Trophoblast cell (in vitro differentiated cells and primary cell): Measurements from ENCODE around the gene PKP3.

Experiments used
- DNase-seq, 2 donors: peaks; one replicate each; pipeline ENCODE4 v3.0.0-alpha.2; 2016
- H2AFZ ChIP-seq: 2 replicates; pipeline ENCODE4 v1.6.1; 2013; ENCODE audit warnings: low read length, moderate library complexity, mild to moderate bottlenecking; ENCODE audit not compliant: insufficient read depth, poor library complexity
- H2AK5ac ChIP-seq: 2 replicates; pipeline ENCODE4 v1.6.1; 2013; ENCODE audit warnings: mild to moderate bottlenecking, low read length
- H2BK120ac ChIP-seq: 2 replicates; pipeline ENCODE4 v1.6.1; 2013; ENCODE audit warnings: low read length, mild to moderate bottlenecking, moderate library complexity; ENCODE audit not compliant: insufficient read depth, poor library complexity
- H2BK12ac ChIP-seq: 2 replicates; pipeline ENCODE4 v1.6.1; 2013; ENCODE audit warnings: mild to moderate bottlenecking, low read length, moderate library complexity
- H2BK5ac ChIP-seq: 2 replicates; pipeline ENCODE4 v1.6.1; 2013; ENCODE audit warnings: low read length, low read depth, moderate library complexity, mild to moderate bottlenecking; ENCODE audit not compliant: poor library complexity
- H3K14ac ChIP-seq: 2 replicates; pipeline ENCODE4 v1.6.1; 2013; ENCODE audit warnings: mild to moderate bottlenecking, low read length
- H3K18ac ChIP-seq: 2 replicates; pipeline ENCODE4 v1.6.1; 2013; ENCODE audit warnings: mild to moderate bottlenecking, low read length
- H3K23ac ChIP-seq: 2 replicates; pipeline ENCODE4 v1.6.1; 2013; ENCODE audit warnings: low read length
- H3K27ac ChIP-seq: 2 replicates; pipeline ENCODE4 v1.5.1; 2013; ENCODE audit warnings: low read depth, mild to moderate bottlenecking, inconsistent platforms, low read length, moderate library complexity
- H3K27me3 ChIP-seq: 2 replicates; pipeline ENCODE4 v1.6.1; 2013; ENCODE audit warnings: inconsistent platforms, mild to moderate bottlenecking, low read length, moderate library complexity; ENCODE audit not compliant: insufficient read depth
- H3K36me3 ChIP-seq, 2 experiments: 1 replicate in 1 of 2; 2 replicates in 1 of 2; pipeline ENCODE4 v1.6.1; 2013; ENCODE audit warnings: low read length in 2 of 2, mild to moderate bottlenecking in 2 of 2, moderate library complexity in 1 of 2; ENCODE audit not compliant: insufficient read depth in 2 of 2, control insufficient read depth in 1 of 2
- H3K4ac ChIP-seq: 2 replicates; pipeline ENCODE4 v1.6.1; 2013; ENCODE audit warnings: low read depth, mild to moderate bottlenecking, low read length, moderate library complexity
- H3K4me1 ChIP-seq, 2 experiments: 1 replicate in 1 of 2; 2 replicates in 1 of 2; pipeline ENCODE4 v1.6.1; 2013; ENCODE audit warnings: low read length in 2 of 2, mild to moderate bottlenecking in 2 of 2, moderate library complexity in 1 of 2; ENCODE audit not compliant: insufficient read depth in 2 of 2, control insufficient read depth in 1 of 2
- H3K4me2 ChIP-seq: 2 replicates; pipeline ENCODE4 v1.6.1; 2013; ENCODE audit warnings: inconsistent platforms, mild to moderate bottlenecking, low read length, moderate library complexity
- H3K4me3 ChIP-seq: 2 replicates; pipeline ENCODE4 v1.5.1; 2013; ENCODE audit warnings: mild to moderate bottlenecking, low read depth, low read length, inconsistent platforms
- H3K79me1 ChIP-seq: one replicate; pipeline ENCODE4 v1.6.1; 2013; ENCODE audit warnings: low read length
- H3K79me2 ChIP-seq: 2 replicates; pipeline ENCODE4 v1.6.1; 2013; ENCODE audit warnings: low read length, mild to moderate bottlenecking; ENCODE audit not compliant: control insufficient read depth, insufficient read depth, poor library complexity
- H3K9ac ChIP-seq: 2 replicates; pipeline ENCODE4 v1.6.1; 2013; ENCODE audit warnings: mild to moderate bottlenecking, low read length
- H3K9me3 ChIP-seq: 2 replicates; pipeline ENCODE4 v1.6.1; 2013; ENCODE audit warnings: low read depth, mild to moderate bottlenecking, control low read depth, inconsistent platforms, low read length; ENCODE audit not compliant: insufficient read depth
- H4K12ac ChIP-seq: 2 replicates; pipeline ENCODE4 v1.6.1; 2013; ENCODE audit warnings: low read depth, mild to moderate bottlenecking, low read length, moderate library complexity
- H4K8ac ChIP-seq: 2 replicates; pipeline ENCODE4 v1.6.1; 2013; ENCODE audit warnings: low read depth, mild to moderate bottlenecking, low read length, moderate library complexity
- H4K91ac ChIP-seq: one replicate; pipeline ENCODE4 v1.6.1; 2013; ENCODE audit warnings: low read depth, mild to moderate bottlenecking, low read length, moderate library complexity
- WGBS: extraction: QIAGEN DNeasy Blood & Tissue Kit; methylation state at CpG from one replicate; pipeline ENCODE4 v1.1.7; 2013; ENCODE audit warnings: missing lambda C conversion rate; ENCODE audit not compliant: insufficient read length, insufficient coverage; ENCODE audit errors: extremely low coverage; 5-methylcytosine and 5-hydroxymethylcytosine counted together

PKP3 gene

DNA sequence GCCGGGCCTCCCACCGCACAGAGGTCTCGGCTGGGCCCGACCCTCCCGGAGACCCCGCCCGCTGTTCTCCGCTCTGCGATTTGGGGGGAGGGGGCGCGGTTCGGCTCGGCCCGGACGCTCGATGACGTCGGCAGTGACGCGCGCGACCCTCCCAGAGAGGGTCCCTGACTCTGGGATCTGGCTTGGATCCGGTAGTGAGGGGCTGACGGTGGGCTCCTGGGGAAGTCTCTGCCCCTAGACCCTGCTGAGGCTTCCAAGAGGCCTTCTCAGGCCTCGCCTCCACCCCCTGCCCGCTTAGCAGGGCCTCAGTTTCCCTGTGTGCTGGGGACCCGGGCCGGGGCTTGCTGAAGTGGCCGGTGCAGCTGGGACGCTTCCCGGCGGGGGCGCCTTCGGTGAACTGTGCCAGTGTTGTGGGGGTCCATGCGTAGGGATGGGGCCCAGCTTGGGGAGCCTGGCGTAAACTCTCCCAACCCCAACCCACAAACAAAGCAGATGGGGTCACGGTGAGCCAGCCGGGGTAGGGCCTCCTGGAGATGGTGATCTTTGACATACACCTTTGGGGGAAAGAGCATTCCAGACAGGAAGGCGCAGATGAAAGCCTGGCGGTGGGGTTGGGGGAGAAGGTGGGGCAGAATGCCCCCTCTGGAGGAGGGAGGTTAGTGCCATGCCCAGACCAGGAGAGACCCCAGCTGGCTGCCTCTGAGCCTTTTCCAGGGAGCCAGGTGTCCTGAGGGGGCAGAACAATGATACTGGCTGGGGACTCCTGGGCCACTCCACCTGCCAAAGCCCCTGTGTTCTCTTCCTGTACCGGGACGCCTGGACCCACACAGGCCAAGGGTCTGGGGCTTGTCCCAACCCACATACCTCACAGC, 23.7 kb upstream of the PKP3 start:
- H3K23ac ChIP-seq: no peak overlapping the region
- H2AFZ ChIP-seq: peak overlapping the region; percentile 54
- peaks cover 4% of the 10 kb centered on the region for H3K79me1 ChIP-seq
- peak overlapping the region; percentile 29 for H4K91ac ChIP-seq
- peak overlapping the region; percentile 16 for H3K14ac ChIP-seq
- peak overlapping the region; percentile 30 for H3K4ac ChIP-seq
- no CpG with 5 or more reads among the region's 42 CpGs for WGBS
- H4K8ac ChIP-seq: peak overlapping the region; percentile 54
- H2BK12ac ChIP-seq: no peak overlapping the region
- H3K9ac ChIP-seq: peak overlapping the region; percentile 20
- H3K36me3 ChIP-seq: peaks cover 10 to 12% of the 10 kb centered on the region in 2 experiments
- H4K12ac ChIP-seq: peak overlapping the region; percentile 47
- H2BK120ac ChIP-seq: peak overlapping the region; percentile 14
- H3K4me2 ChIP-seq: peak overlapping the region; percentile 58
- peak overlapping the region; percentile 30 for H2AK5ac ChIP-seq
- H3K9me3 ChIP-seq: no peaks in the 10 kb centered on the region
- H3K4me1 ChIP-seq: peaks cover 13 to 16% of the 10 kb centered on the region in 2 experiments
- peak overlapping the region; percentile 66 for H3K4me3 ChIP-seq
- no peaks in the 10 kb centered on the region for H3K79me2 ChIP-seq
- no peak overlapping the region for H3K27ac ChIP-seq
- no peak overlapping the region for H2BK5ac ChIP-seq
- H3K18ac ChIP-seq: peak overlapping the region; percentile 43
- DNase-seq: no peak
- H3K27me3 ChIP-seq: no peaks in the 10 kb centered on the region

DNA sequence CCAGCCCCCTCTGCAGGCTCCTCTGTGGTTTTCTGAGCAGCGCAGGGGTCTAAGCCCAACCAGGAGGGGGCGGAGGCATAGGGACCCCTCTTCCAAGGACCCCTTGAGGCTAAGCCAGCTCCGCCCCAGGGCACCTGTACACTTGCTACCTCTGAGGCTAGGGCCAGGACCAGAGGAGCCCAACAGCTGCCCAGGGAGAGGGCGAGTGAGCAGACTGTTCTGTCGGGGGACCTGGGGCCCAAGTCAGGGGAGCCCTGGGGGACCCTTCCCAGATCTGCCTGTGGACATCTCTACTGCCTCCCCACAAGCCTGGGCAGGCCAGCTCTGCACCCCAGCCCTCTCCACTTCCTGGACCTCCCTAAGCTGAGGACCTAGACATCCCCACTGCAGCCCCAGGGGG, 23.0 kb upstream of the PKP3 start:
- Histone ChIP-seq H3K23ac (no peak overlapping the region), H3K4me2 (no peak overlapping the region), H3K14ac (no peak overlapping the region), H3K9ac (no peak overlapping the region), H4K8ac (no peak overlapping the region), H3K4me3 (no peak overlapping the region), H2BK12ac (no peak overlapping the region), H3K4ac (no peak overlapping the region), H3K18ac (no peak overlapping the region), H3K79me2 (no peaks in the 10 kb centered on the region), H3K36me3 (peaks cover 14 to 18% of the 10 kb centered on the region in 2 experiments), H4K91ac (no peak overlapping the region), H3K27ac (no peak overlapping the region), H2BK120ac (no peak overlapping the region), H3K79me1 (peaks cover 4% of the 10 kb centered on the region), H4K12ac (no peak overlapping the region), H2AFZ (no peak overlapping the region), H3K4me1 (peaks cover 13 to 16% of the 10 kb centered on the region in 2 experiments), H2BK5ac (no peak overlapping the region), H2AK5ac (no peak overlapping the region), H3K9me3 (no peaks in the 10 kb centered on the region), H3K27me3 (no peaks in the 10 kb centered on the region)
- no peak for DNase-seq
- WGBS: no CpG with 5 or more reads among the region's 5 CpGs

DNA sequence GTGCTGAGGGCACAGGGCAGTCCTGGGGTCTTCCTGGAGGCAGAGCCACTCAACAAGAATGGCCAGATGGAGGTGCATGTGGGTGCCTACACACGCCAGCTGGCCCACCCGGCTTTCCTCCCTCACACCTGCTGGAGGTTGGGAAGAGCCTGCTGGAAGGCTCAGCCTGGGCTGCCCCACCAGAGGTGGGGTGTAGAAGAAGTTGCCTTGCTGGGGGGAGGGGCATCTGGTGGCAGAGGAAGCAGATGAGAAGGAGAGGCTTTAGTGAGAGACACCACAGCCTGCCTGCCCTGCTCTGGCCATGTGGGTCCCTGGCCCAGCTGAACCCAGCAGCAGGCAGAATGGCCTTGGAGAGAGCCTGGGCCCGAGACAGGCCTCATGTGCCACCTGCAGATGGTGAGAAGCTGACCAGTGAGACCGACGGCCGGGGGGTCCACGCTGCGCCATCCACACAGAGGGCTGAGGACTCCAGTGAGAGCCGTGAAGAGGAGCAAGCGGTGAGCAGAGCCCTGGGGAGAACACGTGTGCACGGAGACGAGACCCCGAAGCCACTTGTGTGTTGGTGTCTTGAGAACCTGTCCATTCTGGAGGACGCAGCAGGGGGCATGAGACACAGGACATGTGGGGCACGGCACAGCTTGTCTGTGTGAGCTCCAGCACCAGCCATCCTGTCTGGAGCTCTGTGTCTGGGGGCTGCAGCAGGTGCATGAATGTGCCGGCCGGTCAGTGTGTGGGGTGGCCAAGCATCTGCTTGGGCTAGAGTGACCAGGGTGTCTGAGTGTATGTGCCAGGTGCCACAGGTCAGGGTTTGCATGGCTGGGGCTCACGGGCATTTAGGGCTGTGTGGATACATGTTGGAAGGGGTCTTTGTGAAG, 22.1 kb upstream of the PKP3 start:
- Histone ChIP-seq H3K27me3 (no peaks in the 10 kb centered on the region), H3K27ac (no peak overlapping the region), H4K8ac (no peak overlapping the region), H2BK5ac (no peak overlapping the region), H3K4me2 (no peak overlapping the region), H3K4me3 (no peak overlapping the region), H3K18ac (no peak overlapping the region), H4K12ac (no peak overlapping the region), H2AK5ac (no peak overlapping the region), H3K9me3 (no peaks in the 10 kb centered on the region), H2BK12ac (no peak overlapping the region), H3K79me1 (peaks cover 4% of the 10 kb centered on the region), H2BK120ac (no peak overlapping the region), H2AFZ (no peak overlapping the region), H3K23ac (no peak overlapping the region), H4K91ac (no peak overlapping the region), H3K4me1 (peaks cover 13 to 16% of the 10 kb centered on the region in 2 experiments), H3K4ac (no peak overlapping the region), H3K9ac (no peak overlapping the region), H3K36me3 (peaks cover 14 to 21% of the 10 kb centered on the region in 2 experiments), H3K79me2 (no peaks in the 10 kb centered on the region), H3K14ac (no peak overlapping the region)
- no CpG with 5 or more reads among the region's 19 CpGs for WGBS
- no peak for DNase-seq

DNA sequence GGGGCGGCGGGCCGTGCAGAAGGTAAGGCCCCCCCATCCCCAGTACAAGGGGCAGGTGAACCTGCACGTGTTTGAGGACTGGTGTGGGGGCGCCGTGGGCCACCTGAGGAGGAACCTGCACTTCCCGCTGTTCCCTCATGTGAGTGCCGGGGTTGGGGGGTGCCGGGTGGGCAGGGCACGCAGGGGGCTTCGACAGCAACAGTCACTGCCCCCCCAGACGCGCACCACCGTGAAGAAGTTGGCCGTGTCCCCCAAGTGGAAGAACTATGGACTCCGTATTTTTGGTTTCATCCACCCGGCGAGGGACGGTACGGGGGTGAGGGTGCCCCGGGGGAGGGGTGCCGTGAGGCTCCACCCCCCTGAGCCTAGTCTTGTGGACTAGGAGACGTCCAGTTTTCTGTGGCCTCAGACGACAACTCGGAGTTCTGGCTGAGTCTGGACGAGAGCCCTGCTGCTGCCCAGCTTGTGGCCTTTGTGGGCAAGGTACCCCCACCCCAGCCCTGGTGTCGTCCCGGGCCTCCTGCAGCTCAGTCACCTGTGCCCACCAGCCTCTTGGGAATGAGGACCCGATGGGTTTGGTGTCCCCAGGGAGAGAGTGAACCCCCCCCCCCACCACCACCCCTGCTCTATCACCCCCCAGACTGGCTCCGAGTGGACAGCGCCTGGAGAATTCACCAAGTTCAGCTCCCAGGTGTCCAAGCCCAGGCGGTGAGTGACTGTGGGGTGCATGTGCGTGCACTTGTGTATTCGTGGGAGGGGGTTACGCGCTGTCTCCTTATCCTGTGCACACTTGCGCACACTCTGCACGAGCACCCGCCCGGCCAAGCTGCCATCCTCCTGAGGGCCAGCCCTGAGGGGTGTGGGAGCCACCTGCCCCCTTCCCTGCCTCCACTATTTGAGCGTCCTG, 20.9 kb upstream of the PKP3 start:
- Histone ChIP-seq H3K36me3 (peaks cover 18 to 26% of the 10 kb centered on the region in 2 experiments), H2BK5ac (no peak overlapping the region), H3K4me1 (peaks cover 13 to 16% of the 10 kb centered on the region in 2 experiments), H4K12ac (no peak overlapping the region), H3K18ac (peak overlapping the region; percentile 38), H3K27ac (no peak overlapping the region), H4K91ac (no peak overlapping the region), H2AFZ (no peak overlapping the region), H2AK5ac (no peak overlapping the region), H2BK12ac (peak overlapping the region; percentile 55), H3K79me2 (no peaks in the 10 kb centered on the region), H3K4me2 (no peak overlapping the region), H3K27me3 (no peaks in the 10 kb centered on the region), H4K8ac (no peak overlapping the region), H3K9ac (no peak overlapping the region), H3K23ac (no peak overlapping the region), H2BK120ac (no peak overlapping the region), H3K4ac (no peak overlapping the region), H3K14ac (no peak overlapping the region), H3K79me1 (peaks cover 4% of the 10 kb centered on the region), H3K4me3 (no peak overlapping the region), H3K9me3 (no peaks in the 10 kb centered on the region)
- no peak for DNase-seq
- no CpG with 5 or more reads among the region's 41 CpGs for WGBS
